Stimulated activated CD8-positive, alpha-beta memory T cell treated with anti-CD3 and anti-CD28 coated beads, Interleukin-4, amount 100 ng/mL, for 24 hours (primary cell): ENCODE results near the gene GIMAP1.
A peak's percentile ranks its signal among the peaks of the same experiment; 100 is the strongest.
"Not testable (repeated sequence)": the region's sequence is repeated elsewhere in the genome, so short reads cannot be mapped to it uniquely, and the experiment has no call there.

Source experiments
- DNase-seq: peaks from one replicate; pipeline ENCODE4 v3.0.0-alpha.2; 2020; ENCODE audit warnings: low read depth

GIMAP1 gene

DNA sequence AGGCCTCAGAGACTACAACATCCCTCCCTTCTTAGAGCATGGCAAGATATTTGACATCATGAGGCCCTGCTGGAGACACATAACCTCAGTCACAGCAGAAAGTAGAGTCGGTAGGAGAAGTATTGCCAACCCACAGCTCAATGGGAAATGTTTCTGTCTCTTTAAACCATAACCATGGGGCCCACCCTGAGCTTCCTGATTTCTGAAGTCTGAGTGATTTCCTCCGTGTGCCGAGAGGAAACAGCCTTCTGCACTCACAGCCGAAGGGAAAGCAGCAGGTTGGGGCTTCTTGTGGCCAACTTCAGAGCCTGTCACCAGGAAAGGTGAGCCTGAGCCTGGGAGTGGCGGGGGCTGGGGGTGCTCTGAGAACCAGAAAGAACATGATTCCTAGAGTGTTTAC lies at the start of gene GIMAP1:
GIMAP1 (plus strand) TSS at position 246 of the 400 bp plus-strand sequence. CDS start 2,435 bp downstream, outside the sequence.
- DNase-seq, result no peak

- peak; percentile 47 for DNase-seq
Observed at GRCh38 chr7:150668472-150668911, 47.9 kb upstream of the GIMAP1 start.

DNA sequence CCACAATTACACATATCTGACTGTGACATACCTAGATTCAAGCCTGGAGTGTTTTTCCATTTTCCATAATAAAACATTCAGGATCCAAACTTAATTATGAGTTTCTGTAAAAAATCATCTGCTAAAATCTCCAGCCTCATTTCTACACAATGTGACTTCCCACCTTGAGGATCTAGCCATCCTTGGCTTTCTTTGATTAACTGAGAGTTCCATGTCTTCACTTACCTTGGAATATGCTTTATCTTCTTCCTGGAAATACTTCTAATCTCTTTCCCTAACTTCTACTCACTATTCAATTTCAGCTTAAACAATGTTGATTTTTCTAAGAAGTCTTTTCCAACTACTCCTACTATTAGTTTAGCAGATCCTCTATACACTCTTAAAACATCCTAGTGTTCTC lies 47.4 kb upstream of the GIMAP1 start:
- no peak for DNase-seq

GRCh38 chr7:150671798-150672585 lies 44.4 kb upstream of the GIMAP1 start:
- DNase-seq, result not testable (repeated sequence)

- DNase-seq, result no peak
Observed at GRCh38 chr7:150675714-150676113, 40.7 kb upstream of the GIMAP1 start.

GRCh38 chr7:150676276-150676675 lies 40.1 kb upstream of the GIMAP1 start:
- DNase-seq, result not testable (repeated sequence)

GRCh38 chr7:150676854-150677253 lies 39.6 kb upstream of the GIMAP1 start:
- DNase-seq, result not testable (repeated sequence)

DNA sequence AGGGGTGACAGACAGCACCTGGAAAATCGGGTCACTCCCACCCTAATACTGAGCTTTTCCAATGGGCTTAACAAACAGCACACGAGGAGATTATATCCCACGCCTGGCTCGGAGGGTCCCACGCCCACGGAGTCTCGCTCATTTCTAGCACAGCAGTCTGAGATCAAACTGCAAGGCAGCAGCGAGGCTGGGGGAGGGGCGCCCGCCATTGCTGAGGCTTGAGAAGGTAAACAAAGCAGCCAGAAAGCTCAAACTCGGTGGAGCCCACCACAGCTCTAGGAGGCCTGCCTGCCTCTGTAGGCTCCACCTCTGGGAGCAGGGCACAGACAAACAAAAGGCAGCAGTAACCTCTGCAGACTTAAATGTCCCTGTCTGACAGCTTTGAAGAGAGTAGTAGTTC lies 37.8 kb upstream of the GIMAP1 start:
- not testable (repeated sequence) for DNase-seq

- DNase-seq, result not testable (repeated sequence)
Observed at GRCh38 chr7:150680364-150680763, 36.0 kb upstream of the GIMAP1 start.

GRCh38 chr7:150685219-150686029 lies 31.0 kb upstream of the GIMAP1 start, which contains the start of gene GIMAP2:
TSS of gene GIMAP2 (plus strand) at chr7:150685706. CDS start at chr7:150687060, 1,354 bp downstream.
- DNase-seq, result no peak

DNA sequence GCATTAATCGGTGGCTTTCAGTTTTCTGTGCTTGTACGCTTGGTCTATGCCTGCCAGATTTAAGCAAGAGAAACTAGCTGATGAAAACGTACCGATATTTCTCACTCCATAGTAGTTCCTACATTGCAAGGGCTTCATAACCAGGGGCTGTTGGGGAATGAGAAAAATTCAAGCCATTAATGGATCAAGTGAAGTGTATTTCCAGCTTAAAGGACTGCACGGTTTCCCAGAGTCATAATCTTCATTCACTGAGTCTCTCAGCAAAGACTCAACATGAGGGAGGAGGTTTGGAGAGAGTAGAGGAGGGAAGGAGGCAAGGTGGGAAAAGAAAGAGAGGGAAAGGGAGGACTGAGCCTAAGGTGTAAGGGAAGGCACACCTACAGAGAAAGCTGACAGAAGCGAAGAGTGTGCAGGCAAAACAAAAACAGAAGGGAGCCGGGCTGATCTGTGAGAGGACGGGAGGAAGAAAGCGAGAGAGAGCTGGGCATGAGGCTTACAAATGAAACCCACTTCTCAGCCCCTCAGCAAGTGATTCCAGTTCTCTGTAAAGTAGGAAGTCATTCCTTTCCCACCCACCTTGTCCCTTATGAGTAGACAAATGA lies 30.3 kb upstream of the GIMAP1 start:
- no peak for DNase-seq

DNA sequence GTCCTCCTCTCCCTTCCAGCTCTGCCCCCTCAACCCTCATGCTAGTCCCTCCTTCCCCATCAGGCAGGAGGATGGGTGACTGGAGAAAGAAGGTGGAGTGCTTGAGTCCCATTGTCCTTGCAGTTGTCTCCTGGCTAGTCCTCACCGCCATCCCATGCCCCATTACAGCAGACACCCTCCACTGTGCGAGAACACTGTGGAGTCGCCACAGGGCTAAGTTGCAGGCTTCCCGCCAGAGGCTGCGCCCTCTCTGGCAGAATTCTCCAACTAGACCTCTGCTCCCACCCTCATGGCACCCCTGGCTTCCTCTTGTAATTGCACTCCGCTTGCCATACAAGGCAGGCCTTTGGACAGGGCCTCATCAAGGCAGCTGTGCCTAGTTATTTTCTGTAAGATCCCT lies 27.8 kb upstream of the GIMAP1 start:
- DNase-seq, result no peak

- DNase-seq, result no peak
Observed at GRCh38 chr7:150695654-150696053, 20.8 kb upstream of the GIMAP1 start.

GRCh38 chr7:150703209-150703608 lies 13.2 kb upstream of the GIMAP1 start:
- DNase-seq, result no peak

- no peak for DNase-seq
Observed at GRCh38 chr7:150715293-150715692, 1.1 kb upstream of the GIMAP1 start.

- no peak for DNase-seq
Observed at GRCh38 chr7:150715738-150716137, 675 bp upstream of the GIMAP1 start.

- no peak for DNase-seq
Observed at GRCh38 chr7:150716939-150717338, 526 bp downstream of the GIMAP1 start.

DNA sequence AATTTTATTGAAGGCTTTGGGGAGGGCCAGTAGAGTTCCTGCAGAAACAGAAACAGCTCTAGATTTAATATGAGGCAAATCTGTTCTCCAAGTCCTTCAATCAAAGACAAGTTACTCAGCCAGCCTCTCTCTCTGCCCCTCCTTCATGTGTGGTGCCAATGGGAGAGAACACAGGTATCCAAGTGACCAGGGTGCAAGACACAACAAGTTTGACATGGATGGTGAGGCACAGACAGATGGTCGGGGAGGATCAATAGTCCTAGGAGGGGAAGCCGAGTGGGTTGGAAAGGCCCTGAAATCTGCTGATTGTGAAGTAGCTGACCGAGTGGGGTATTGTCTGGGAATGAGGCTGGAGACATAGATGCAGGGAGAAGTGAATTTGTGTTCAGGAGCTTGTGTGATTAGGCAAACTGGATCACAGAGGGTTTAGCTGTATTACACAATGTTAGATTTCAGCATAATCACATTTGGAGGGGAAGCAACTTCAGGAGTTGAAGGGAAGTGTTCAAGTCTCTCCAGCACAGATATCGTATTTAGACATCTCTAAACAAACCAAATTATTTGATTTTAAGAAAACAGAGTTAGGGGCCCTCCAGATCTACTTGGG lies 1.5 kb downstream of the GIMAP1 start:
- no peak for DNase-seq

- no peak for DNase-seq
Observed at GRCh38 chr7:150719436-150719835, 3.0 kb downstream of the GIMAP1 start.

- DNase-seq, result no peak
Observed at GRCh38 chr7:150719960-150720891, 3.8 kb downstream of the GIMAP1 start.

DNA sequence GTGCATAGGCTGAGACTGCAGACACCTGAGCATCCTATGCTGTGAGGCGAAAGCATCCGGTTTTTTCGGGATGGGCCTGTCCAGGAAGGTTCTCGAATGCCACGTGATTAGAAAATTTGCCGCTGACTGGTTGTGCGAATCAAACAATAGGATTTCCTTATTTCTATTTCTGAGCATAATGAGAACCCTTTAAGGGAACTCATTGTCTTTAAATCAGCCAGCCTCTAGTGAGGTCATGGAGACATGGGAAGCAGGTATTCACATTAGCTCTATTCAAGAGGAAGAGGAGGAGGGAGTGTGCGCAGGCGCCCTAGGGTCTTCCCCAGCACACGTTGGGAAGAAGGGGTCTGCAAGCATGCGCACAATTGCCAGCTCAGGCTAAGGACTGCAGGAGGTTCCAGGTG lies 5.6 kb downstream of the GIMAP1 start:
- no peak for DNase-seq
